GM21619 (cell line): Measurements from ENCODE around the gene H1-8.

Experiments
- ATAC-seq: cut with Tn5 transposase; IDR thresholded peaks from one replicate; pipeline ENCODE4 v1.9.1; 2021; ENCODE audit not compliant: unreplicated experiment

The H1-8 gene

GRCh38 chr3:129591932-129592331 is 49.0 kb downstream of the H1-8 start:
- ATAC-seq = no peak

GRCh38 chr3:129592381-129593131 is 49.6 kb downstream of the H1-8 start:
- no peak for ATAC-seq

- no peak for ATAC-seq
Observed at GRCh38 chr3:129593230-129593594, 50.2 kb downstream of the H1-8 start.

DNA sequence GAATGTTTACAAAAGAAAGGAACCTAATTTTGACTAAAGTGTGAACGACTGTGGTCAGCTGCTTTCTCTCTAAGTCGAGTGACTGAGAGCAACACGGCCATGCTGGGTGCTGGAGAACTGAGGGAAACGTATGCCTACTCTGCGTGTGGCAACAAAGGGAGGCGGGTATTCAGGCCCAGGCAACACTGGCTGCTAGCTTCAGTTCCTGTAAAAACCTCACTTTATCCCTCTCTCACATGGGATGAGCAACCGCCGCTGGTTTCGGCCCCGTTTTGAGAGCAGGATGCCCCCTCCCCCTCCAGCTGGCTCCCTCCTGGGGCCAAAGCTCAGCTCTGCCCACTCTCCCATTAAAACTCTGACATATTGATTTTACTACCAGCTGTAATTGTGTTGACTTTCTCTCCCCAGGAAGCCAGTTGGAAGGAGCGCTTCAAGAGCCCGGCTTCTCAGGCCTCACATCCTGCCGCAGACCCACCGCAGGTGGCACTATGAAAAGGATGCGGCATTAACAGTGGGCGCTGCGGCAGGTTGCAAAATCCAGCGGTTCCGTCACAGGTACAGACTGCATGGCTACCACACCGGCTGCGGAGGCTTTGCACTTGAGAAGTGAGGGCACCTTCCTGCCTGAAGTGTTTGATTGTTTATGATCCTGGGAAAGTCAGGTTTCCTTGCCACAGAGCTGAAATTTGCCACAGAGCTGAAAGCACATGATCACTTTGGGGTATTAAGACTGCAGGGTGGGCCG is 50.8 kb downstream of the H1-8 start:
- no peak for ATAC-seq

- ATAC-seq = no peak
Observed at GRCh38 chr3:129594409-129594808, 51.4 kb downstream of the H1-8 start.

DNA sequence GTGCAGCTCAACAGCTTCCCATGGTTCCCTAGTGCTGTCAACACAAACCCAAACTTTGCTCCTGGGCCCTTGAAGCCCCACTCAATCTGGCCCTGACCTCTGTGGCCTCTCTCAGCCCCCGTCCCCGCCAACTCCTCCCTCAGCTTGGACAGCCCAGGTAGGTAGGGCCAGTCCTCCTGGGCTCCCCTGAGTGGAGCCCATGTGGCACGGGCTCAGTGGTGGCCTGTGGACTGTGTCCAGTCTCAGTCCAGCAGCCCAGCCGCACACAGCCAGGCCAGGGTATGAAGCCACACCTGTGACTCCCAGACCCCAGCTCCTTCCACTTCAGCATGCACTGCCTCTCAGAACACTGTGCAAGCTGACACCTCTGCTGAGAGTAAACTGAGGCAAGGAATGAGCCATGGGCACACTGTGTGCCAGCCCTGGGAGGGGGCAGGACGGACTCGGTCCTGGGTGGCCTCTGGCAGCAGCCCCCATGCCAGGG is 52.0 kb downstream of the H1-8 start:
- no peak for ATAC-seq

GRCh38 chr3:129595544-129596193 is 52.7 kb downstream of the H1-8 start:
- no peak for ATAC-seq

GRCh38 chr3:129596194-129597086 is 53.5 kb downstream of the H1-8 start:
- ATAC-seq = no peak

- no peak for ATAC-seq
Observed at GRCh38 chr3:129597087-129597999, 54.4 kb downstream of the H1-8 start.

GRCh38 chr3:129598000-129598381 is 55.0 kb downstream of the H1-8 start:
- no peak for ATAC-seq

- no peak for ATAC-seq
Observed at GRCh38 chr3:129598484-129598883, 55.5 kb downstream of the H1-8 start.

- ATAC-seq = no peak
Observed at GRCh38 chr3:129599073-129599472, 56.1 kb downstream of the H1-8 start.

DNA sequence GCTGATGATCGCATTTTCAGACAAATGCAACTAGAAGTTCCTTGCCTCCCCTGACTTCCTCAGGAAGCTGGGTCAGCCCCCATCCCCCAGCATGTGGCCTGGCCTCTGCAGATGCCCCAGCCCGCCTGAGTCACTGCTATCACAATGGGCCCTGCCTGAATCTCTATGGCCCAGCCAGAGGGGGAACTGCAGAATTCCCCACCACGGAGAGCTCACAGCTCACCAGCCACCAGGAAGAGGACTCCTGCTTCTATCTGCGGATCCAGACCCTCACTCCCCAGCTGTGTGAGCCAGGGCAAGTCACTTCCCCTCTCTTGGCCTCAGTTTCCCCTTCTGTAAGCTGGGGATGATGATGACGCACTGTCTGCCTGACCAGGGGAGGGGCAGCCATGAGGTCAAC is 56.6 kb downstream of the H1-8 start:
- no peak for ATAC-seq

DNA sequence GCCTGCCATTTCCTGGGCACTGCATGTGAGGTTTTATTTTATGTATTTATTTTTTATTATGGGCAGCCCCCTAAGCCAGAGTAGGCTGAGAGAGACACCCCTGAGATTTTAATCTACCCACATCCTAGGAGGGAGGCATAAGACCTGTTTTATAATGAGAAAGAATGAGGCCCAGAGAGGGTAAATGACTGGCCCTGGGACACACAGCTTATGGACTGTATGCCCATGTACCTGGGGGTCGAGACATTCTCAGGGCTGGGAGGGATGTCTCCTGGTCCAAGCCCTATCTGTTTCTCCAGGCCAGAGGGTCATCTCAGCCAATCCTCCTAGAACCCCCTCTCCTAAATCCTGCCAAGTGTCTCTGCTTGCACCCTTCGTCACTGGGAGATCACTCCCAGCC is 57.4 kb downstream of the H1-8 start:
- no peak for ATAC-seq
